ENCODE data around the gene OGA.

The OGA gene

GRCh38 chr10:101752241-101752640 is 66.0 kb downstream of the OGA start:
- TF ChIP-seq CTCF (IDR thresholded peaks at IDR 0.05; ENCODE audit: insufficient read depth, low read length, missing control alignments), result no peak
- no peak overlapping the region for H3K4me3 ChIP-seq (ENCODE audit: low read depth, low read length)
- no peak for DNase-seq (ENCODE audit: low read depth, low spot score)
- ChIA-PET CTCF (interaction anchor here (1.0 to 1.2 kb wide), 2 partner anchors 29 to 67 kb away, joined by 3 to 4 read pairs; no protein-coding TSS in a partner anchor), POLR2A (no interaction called here)

GRCh38 chr10:101749047-101750016 is 68.9 kb downstream of the OGA start:
- no peak for TF ChIP-seq CTCF (IDR thresholded peaks at IDR 0.05; ENCODE audit: insufficient read depth, low read length, missing control alignments)
- ChIA-PET CTCF (no interaction called here), POLR2A (no interaction called here)
- no peak overlapping the region for H3K4me3 ChIP-seq (ENCODE audit: low read depth, low read length)
- DNase-seq (ENCODE audit: low read depth, low spot score), result no peak

- TF ChIP-seq CTCF (IDR thresholded peaks at IDR 0.05; ENCODE audit: insufficient read depth, low read length, missing control alignments), result no peak
- H3K4me3 ChIP-seq (ENCODE audit: low read depth, low read length), result no peak overlapping the region
- ChIA-PET CTCF (no interaction called here), POLR2A (no interaction called here)
- no peak for DNase-seq (ENCODE audit: low read depth, low spot score)
Measured at GRCh38 chr10:101748496-101748895, 69.7 kb downstream of the OGA start.

- DNase-seq (ENCODE audit: low read depth, low spot score), result no peak
- POLR2A ChIA-PET, result no interaction called here
- TF ChIP-seq CTCF (IDR thresholded peaks at IDR 0.05; ENCODE audit: insufficient read depth, low read length, missing control alignments), result no peak
- CTCF ChIA-PET, result interaction anchor here (1.3 kb wide), 1 partner anchor 37 kb away, joined by 5 read pairs; no protein-coding TSS in a partner anchor
- H3K4me3 ChIP-seq (ENCODE audit: low read depth, low read length), result no peak overlapping the region
Measured at GRCh38 chr10:101745074-101745696, 73.1 kb downstream of the OGA start.

- no peak for TF ChIP-seq CTCF (IDR thresholded peaks at IDR 0.05; ENCODE audit: insufficient read depth, low read length, missing control alignments)
- no peak for DNase-seq (ENCODE audit: low read depth, low spot score)
- H3K4me3 ChIP-seq (ENCODE audit: low read depth, low read length), result no peak overlapping the region
- POLR2A ChIA-PET, result no interaction called here
- CTCF ChIA-PET, result interaction anchor here (1.0 to 2.0 kb wide), 2 partner anchors 11 to 37 kb away, joined by 3 to 7 read pairs; no protein-coding TSS in a partner anchor
Measured at GRCh38 chr10:101744267-101744666, 74.0 kb downstream of the OGA start.

DNA sequence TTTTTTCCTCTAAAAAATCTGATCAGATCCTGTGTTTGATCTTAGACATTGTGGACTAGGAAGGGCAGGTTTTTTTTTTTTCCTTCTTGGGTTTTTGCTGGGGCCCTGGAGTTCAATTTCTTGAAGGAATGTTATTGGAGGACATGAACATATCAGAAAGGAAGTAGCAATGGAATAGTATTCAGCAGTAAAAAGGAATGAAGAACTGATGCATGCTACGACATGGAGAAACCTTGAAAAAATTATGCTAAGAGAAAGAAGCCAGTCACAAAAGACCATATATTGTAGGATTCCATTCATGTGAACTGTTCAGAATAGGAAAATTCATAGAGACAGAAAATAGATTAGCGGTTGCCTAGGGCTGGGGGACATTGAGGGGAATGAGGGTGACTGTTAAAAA is 76.3 kb downstream of the OGA start:
- TF ChIP-seq CTCF (IDR thresholded peaks at IDR 0.05; ENCODE audit: insufficient read depth, low read length, missing control alignments), result no peak
- POLR2A ChIA-PET, result no interaction called here
- CTCF ChIA-PET, result interaction anchor here (2.0 kb wide), 1 partner anchor 39 kb away, joined by 7 read pairs; no protein-coding TSS in a partner anchor
- H3K4me3 ChIP-seq (ENCODE audit: low read depth, low read length), result no peak overlapping the region
- DNase-seq (ENCODE audit: low read depth, low spot score), result no peak
